CD14-positive monocyte (primary cell): ENCODE results near the gene SULT2A1. TPM values are rescaled to one million over a fixed set of nuclear protein-coding genes. Genes with fewer than 3 reads are reported as not detected.
"Not testable (repeated sequence)": the region's sequence is repeated elsewhere in the genome, so short reads cannot be mapped to it uniquely, and the experiment has no call there.

Source experiments
- DNase-seq, 3 donors: peaks; one replicate each; pipeline ENCODE4 v3.0.0-alpha.2; 2011 to 2022
- H2AFZ ChIP-seq: 2 replicates; pipeline ENCODE4 v1.6.0; 2012; ENCODE audit warnings: mild to moderate bottlenecking, low read depth, low read length, inconsistent platforms; ENCODE audit not compliant: insufficient read depth, poor library complexity, severe bottlenecking
- H3K27ac ChIP-seq, 2 donors: 1 replicate in 1 of 2; 2 replicates in 1 of 2; pipeline ENCODE4 v1.5.1; 2012 to 2013; ENCODE audit warnings: low read length in 2 of 2, control low read depth in 1 of 2, inconsistent platforms in 1 of 2, low read depth in 1 of 2, mild to moderate bottlenecking in 1 of 2
- H3K27me3 ChIP-seq, 2 donors: one replicate each; pipeline versions ENCODE4 v1.6.0 to v1.6.1; 2011 to 2013; ENCODE audit warnings: low read length in 2 of 2; ENCODE audit not compliant: control insufficient read depth in 2 of 2, insufficient read depth in 2 of 2
- H3K36me3 ChIP-seq, 2 donors: replicated peaks in 1 of 2; 1 replicate in 1 of 2; 2 replicates in 1 of 2; pipeline versions ENCODE4 v1.5.1 to v1.6.1; 2012 to 2013; ENCODE audit warnings: low read length in 2 of 2, control low read depth in 1 of 2, inconsistent platforms in 1 of 2, mild to moderate bottlenecking in 1 of 2; ENCODE audit not compliant: insufficient read depth in 2 of 2, control insufficient read depth in 1 of 2
- H3K4me1 ChIP-seq, 2 donors: 1 replicate in 1 of 2; 2 replicates in 1 of 2; pipeline versions ENCODE4 v1.5.1 to v1.6.1; 2012 to 2013; ENCODE audit warnings: low read length in 2 of 2, control low read depth in 1 of 2, inconsistent platforms in 1 of 2, mild to moderate bottlenecking in 1 of 2, moderate library complexity in 1 of 2; ENCODE audit not compliant: insufficient read depth in 2 of 2, control insufficient read depth in 1 of 2
- H3K4me2 ChIP-seq: replicated peaks from 2 replicates; pipeline ENCODE3; 2012; ENCODE audit warnings: low read length, moderate library complexity, mild to moderate bottlenecking; ENCODE audit not compliant: poor library complexity, severe bottlenecking; ENCODE audit errors: extremely low read depth
- H3K4me3 ChIP-seq, 3 experiments: fragments of 200-600 bp in 1 of 3; sonication (generic) in 1 of 3; replicated peaks in 1 of 3; 1 replicate in 2 of 3; 2 replicates in 1 of 3; pipeline ENCODE4 v1.5.1; 2011 to 2013; ENCODE audit warnings: low read length in 3 of 3, mild to moderate bottlenecking in 3 of 3, control low read depth in 2 of 3, low read depth in 2 of 3, inconsistent platforms in 1 of 3, moderate library complexity in 1 of 3
- H3K79me2 ChIP-seq: 2 replicates; pipeline ENCODE4 v1.6.0; 2012; ENCODE audit warnings: mild to moderate bottlenecking, control low read depth, inconsistent platforms, low read length, moderate library complexity; ENCODE audit not compliant: insufficient read depth
- H3K9ac ChIP-seq: 2 replicates; pipeline ENCODE4 v1.6.0; 2017; ENCODE audit warnings: low read length, mild to moderate bottlenecking; ENCODE audit not compliant: insufficient read depth, poor library complexity, severe bottlenecking
- H3K9me3 ChIP-seq, 2 donors: replicated peaks in 1 of 2; 1 replicate in 1 of 2; 2 replicates in 1 of 2; pipeline versions ENCODE4 v1.5.1 to v1.6.1; 2012 to 2013; ENCODE audit warnings: low read length in 2 of 2, control low read depth in 1 of 2; ENCODE audit not compliant: control insufficient read depth in 1 of 2, insufficient read depth in 1 of 2
- H4K20me1 ChIP-seq: 2 replicates; pipeline ENCODE4 v1.6.0; 2012; ENCODE audit warnings: mild to moderate bottlenecking, low read length, control low read depth, moderate library complexity; ENCODE audit not compliant: insufficient read depth
- H3K27ac Mint-ChIP-seq, 7 donors: one replicate each; pipeline ENCODE4 v1.8.0; 2020; ENCODE audit warnings: mild to moderate bottlenecking in 7 of 7, mixed read lengths in 7 of 7, moderate library complexity in 6 of 7, inconsistent platforms in 2 of 7
- H3K27me3 Mint-ChIP-seq, 3 donors: one replicate each; pipeline ENCODE4 v1.8.0; 2021 to 2022; ENCODE audit warnings: low read depth in 3 of 3, mild to moderate bottlenecking in 3 of 3, mixed read lengths in 3 of 3, moderate library complexity in 3 of 3, inconsistent platforms in 1 of 3
- H3K36me3 Mint-ChIP-seq, 2 donors: one replicate each; pipeline ENCODE4 v1.8.0; 2020; ENCODE audit warnings: mixed read lengths in 2 of 2, inconsistent platforms in 1 of 2, mild to moderate bottlenecking in 1 of 2
- H3K4me1 Mint-ChIP-seq: one replicate; pipeline ENCODE4 v1.8.0; 2020; ENCODE audit warnings: mild to moderate bottlenecking, mixed read lengths
- H3K4me3 Mint-ChIP-seq, 2 donors: one replicate each; pipeline ENCODE4 v1.8.0; 2020; ENCODE audit warnings: mild to moderate bottlenecking in 2 of 2, mixed read lengths in 2 of 2, moderate library complexity in 1 of 2
- H3K9me3 Mint-ChIP-seq, 7 donors: one replicate each; pipeline ENCODE4 v1.8.0; 2020 to 2022; ENCODE audit warnings: mixed read lengths in 7 of 7, mild to moderate bottlenecking in 6 of 7, moderate library complexity in 6 of 7, inconsistent platforms in 2 of 7
- WGBS: methylation state at CpG from one replicate; pipeline ENCODE4 v1.1.5; 2013; ENCODE audit warnings: missing lambda C conversion rate; ENCODE audit not compliant: insufficient coverage; 5-methylcytosine and 5-hydroxymethylcytosine counted together
- intact Hi-C, 2 donors: fragments of 100-400 bp; cut with micrococcal nuclease; formaldehyde crosslinking; loops; one replicate each; pipeline versions ENCODE4 v1.15.0 to v1.15.1; 2023
- polyA minus RNA-seq: library from RNA; depleted of rRNA, polyadenylated mRNA; stranded (reverse); fragments of >200 nt; gene quantifications from 2 replicates; pipeline ENCODE4 v1.2.3, GENCODE V29; 2012
- polyA plus RNA-seq, 3 donors: library from polyadenylated mRNA; depleted of rRNA in 1 of 3; unstranded in 2 of 3; stranded (reverse) in 1 of 3; fragments of 300-500 nt in 2 of 3; fragments of >200 nt in 1 of 3; fragmentation: Illumina TruSeq in 2 of 3; gene quantifications; 1 replicate in 2 of 3; 2 replicates in 1 of 3; pipeline ENCODE4 v1.2.3, GENCODE V29; 2012 to 2021
- total RNA-seq, 12 experiments: library from RNA in 1 of 12; stranded (reverse) in 1 of 12; fragments of 120-200 nt in 1 of 12; gene quantifications; one replicate each; pipeline ENCODE4 v1.2.4 and lab custom pipeline; 2013 to 2026; ENCODE audit warnings: mixed read lengths in 6 of 12, inconsistent platforms in 1 of 12
- TF ChIP-seq, protein P1 (sequence below): fragments of 200-600 bp; IDR thresholded peaks from one replicate; pipeline ENCODE4 v1.8.0; 2022; ENCODE audit warnings: antibody characterized with exemption, mild to moderate bottlenecking

Gene SULT2A1, protein sequence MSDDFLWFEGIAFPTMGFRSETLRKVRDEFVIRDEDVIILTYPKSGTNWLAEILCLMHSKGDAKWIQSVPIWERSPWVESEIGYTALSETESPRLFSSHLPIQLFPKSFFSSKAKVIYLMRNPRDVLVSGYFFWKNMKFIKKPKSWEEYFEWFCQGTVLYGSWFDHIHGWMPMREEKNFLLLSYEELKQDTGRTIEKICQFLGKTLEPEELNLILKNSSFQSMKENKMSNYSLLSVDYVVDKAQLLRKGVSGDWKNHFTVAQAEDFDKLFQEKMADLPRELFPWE
- total RNA-seq (2013) = 24.2 TPM
- polyA plus RNA-seq = not detected
- polyA minus RNA-seq = not detected in 2 replicates
- total RNA-seq (lab: John Stamatoyannopoulos, UW) = 0 to 0.23 (median 0) reads per million in 11 experiments

DNA sequence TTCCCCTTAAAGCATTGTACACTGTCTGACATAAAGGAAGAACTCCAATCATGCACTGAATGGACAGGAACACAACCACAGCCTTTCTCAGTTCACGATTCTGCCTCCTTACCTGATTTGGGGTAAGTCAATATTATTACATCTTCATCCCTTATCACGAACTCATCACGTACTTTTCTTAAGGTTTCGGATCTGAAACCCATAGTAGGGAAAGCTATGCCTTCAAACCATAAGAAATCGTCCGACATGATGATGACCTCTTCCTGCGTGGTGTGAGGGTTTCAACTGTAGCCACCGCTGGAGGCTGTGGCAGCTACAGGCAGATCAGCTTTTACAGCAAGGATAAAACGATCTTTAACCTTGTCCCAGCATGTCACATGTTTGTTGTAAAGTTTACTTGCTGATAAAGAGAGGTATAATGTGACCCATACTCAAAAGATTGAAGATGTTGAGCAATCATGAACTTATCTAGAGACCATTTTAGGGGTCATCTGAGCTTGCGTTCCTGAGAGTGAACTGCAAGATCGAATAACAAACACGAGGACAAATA lies at the start of gene SULT2A1:
SULT2A1 (minus strand) TSS at position 306 of the 550 bp plus-strand sequence; CDS start at position 248, 58 bp downstream.
- H3K27ac Mint-ChIP-seq = peak within 1 kb of the TSS in 1 of 7 donors; percentile 43
- H3K4me1 ChIP-seq = no peaks in the 10 kb centered on the region
- H3K27me3 Mint-ChIP-seq = peaks cover 4 to 13% (median 6%) of the 10 kb centered on the region in 3 donors
- no peak within 1 kb of the TSS for H2AFZ ChIP-seq
- H3K27ac ChIP-seq = no peak within 1 kb of the TSS
- TF ChIP-seq, protein P1, sequence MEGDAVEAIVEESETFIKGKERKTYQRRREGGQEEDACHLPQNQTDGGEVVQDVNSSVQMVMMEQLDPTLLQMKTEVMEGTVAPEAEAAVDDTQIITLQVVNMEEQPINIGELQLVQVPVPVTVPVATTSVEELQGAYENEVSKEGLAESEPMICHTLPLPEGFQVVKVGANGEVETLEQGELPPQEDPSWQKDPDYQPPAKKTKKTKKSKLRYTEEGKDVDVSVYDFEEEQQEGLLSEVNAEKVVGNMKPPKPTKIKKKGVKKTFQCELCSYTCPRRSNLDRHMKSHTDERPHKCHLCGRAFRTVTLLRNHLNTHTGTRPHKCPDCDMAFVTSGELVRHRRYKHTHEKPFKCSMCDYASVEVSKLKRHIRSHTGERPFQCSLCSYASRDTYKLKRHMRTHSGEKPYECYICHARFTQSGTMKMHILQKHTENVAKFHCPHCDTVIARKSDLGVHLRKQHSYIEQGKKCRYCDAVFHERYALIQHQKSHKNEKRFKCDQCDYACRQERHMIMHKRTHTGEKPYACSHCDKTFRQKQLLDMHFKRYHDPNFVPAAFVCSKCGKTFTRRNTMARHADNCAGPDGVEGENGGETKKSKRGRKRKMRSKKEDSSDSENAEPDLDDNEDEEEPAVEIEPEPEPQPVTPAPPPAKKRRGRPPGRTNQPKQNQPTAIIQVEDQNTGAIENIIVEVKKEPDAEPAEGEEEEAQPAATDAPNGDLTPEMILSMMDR = no peak
- H3K79me2 ChIP-seq = no peaks in the 10 kb centered on the region
- no peak within 1 kb of the TSS for H3K4me2 ChIP-seq
- intact Hi-C loops = no loop called here
- H3K9me3 ChIP-seq = no peaks in the 10 kb centered on the region
- DNase-seq = no peak
- H3K4me1 Mint-ChIP-seq = no peaks in the 10 kb centered on the region
- WGBS = 80% methylated on average over 7 of the region's 12 CpGs
- H3K4me3 ChIP-seq = no peak within 1 kb of the TSS
- no peak within 1 kb of the TSS for H3K9ac ChIP-seq
- H3K36me3 ChIP-seq = no peaks in the 10 kb centered on the region
- peaks cover 0 to 3% (median 0%) of the 10 kb centered on the region in 7 donors for H3K9me3 Mint-ChIP-seq
- H3K36me3 Mint-ChIP-seq = no peaks in the 10 kb centered on the region
- peak within 1 kb of the TSS in 1 of 2 donors; percentile 1 for H3K4me3 Mint-ChIP-seq
- no peaks in the 10 kb centered on the region for H4K20me1 ChIP-seq
- peaks cover 0 to 3% of the 10 kb centered on the region in 2 donors for H3K27me3 ChIP-seq

DNA sequence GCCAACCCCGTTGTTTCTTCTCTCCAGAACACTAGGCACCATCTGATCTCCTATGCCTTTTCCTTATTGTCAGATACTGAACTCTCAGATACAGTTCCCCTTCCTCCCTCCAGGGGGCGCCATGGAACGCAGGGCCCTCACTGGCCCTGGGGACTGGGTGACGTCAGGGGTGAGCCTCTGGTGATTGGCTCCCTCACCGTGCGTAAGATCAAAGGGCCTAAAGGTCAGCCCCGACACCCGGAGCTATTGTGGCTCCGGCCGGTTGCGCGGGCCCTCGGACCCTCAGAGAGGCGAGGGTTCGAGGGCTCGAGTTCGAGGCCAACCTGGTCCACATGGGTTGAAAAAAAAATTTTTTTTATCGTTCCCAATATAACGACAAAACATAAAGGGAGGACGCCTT lies 42.5 kb upstream of the SULT2A1 start:
- H3K4me1 ChIP-seq, H3K4me1 Mint-ChIP-seq, H3K27ac Mint-ChIP-seq, H3K36me3 Mint-ChIP-seq, H3K9me3 Mint-ChIP-seq, H3K4me2 ChIP-seq, DNase-seq, H3K79me2 ChIP-seq, H4K20me1 ChIP-seq, H3K27ac ChIP-seq, H2AFZ ChIP-seq, H3K27me3 ChIP-seq, H3K9ac ChIP-seq, H3K4me3 ChIP-seq, H3K36me3 ChIP-seq, H3K9me3 ChIP-seq, H3K27me3 Mint-ChIP-seq, intact Hi-C loops, H3K4me3 Mint-ChIP-seq: not testable (repeated sequence)
- WGBS = no CpG with 5 or more reads among the region's 20 CpGs
